Non-pigmented ciliary epithelial cell (primary cell): ENCODE results near the gene ABCF2.
A peak's percentile ranks its signal among the peaks of the same experiment; 100 is the strongest.

Experiments used
- DNase-seq: peaks from one replicate; pipeline ENCODE4 v3.0.0-alpha.2; 2010; ENCODE audit warnings: low read depth

Gene ABCF2

DNA sequence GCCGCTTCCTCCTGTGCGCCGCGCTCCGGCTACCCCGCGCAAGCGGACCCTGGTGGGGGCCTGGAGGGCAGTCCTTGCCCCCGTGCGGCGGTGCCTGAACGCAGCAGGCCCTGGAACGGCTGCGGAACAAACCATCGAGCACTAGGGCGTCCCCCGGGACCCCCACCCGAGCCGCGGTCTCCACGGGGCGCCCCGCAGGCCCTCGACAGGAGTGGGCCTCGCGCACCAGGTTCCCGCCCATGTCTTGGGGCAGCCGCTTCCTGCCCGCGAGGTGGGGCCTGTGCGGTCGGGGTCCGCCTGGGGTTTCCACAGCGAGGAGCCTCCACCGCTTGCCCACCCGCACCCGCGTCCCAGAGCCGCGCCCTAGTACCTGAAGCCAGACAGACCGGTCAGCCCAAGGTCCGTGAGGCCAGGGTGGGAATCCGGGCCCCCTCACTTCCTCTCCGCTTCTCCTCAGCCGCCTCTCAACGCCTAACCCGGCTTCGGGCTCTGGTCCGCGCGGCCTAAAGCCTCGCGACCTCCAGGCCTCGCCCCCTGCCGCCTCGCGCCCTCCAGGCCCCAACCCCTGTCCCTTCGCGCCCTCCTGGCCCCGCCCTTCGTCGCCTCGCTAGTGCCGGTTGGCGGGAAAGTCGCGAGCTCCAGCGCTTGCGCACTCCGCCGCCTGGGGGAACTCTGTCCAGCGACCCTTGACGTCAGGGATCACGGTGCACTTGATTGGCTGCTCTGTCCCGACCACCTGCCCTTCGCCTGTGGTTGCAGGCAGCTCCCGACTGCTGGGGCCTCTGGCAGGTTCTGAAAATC lies 52.6 kb downstream of the ABCF2 start:
- no peak for DNase-seq

DNA sequence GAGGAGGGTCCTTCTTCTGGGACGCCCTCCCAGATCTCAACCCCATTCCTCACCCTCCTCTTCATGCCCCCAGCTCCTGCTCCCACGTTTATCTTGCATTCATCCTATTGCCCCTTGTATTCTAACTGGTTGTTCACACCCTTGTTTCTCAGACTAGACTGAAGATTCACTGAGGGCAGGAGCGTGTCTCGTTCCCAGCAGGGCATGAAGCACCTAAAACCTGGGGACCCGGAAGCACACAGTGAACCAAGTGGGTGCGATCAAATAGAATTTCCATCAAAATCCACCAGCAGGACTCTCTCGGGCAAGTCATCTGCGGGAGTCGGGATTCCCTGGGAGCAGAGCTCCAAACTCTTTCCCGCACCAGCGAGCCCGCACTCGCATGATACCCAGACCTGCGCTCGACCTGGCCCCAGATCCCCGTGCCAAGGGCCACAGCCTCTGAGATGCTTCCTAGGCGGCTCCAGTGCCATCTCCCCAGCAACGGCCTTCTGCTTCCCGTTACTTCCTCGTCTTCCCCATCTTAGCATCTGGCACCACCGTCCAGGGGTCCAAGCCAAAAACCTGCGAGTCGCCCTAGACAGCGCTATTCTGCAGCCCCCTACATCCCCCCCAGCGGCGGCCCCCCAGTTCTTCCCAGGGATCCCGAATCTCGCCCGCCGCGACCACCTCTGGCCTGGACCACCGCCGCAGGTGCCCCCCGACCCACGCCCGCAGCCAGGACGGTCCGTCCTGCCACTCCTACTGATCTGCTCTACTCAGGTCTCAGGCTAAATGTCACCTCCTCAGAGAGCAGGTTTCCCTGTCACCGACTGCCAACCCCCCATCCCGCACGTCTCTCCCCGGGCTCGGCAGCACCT lies 53.4 kb downstream of the ABCF2 start:
- no peak for DNase-seq

DNA sequence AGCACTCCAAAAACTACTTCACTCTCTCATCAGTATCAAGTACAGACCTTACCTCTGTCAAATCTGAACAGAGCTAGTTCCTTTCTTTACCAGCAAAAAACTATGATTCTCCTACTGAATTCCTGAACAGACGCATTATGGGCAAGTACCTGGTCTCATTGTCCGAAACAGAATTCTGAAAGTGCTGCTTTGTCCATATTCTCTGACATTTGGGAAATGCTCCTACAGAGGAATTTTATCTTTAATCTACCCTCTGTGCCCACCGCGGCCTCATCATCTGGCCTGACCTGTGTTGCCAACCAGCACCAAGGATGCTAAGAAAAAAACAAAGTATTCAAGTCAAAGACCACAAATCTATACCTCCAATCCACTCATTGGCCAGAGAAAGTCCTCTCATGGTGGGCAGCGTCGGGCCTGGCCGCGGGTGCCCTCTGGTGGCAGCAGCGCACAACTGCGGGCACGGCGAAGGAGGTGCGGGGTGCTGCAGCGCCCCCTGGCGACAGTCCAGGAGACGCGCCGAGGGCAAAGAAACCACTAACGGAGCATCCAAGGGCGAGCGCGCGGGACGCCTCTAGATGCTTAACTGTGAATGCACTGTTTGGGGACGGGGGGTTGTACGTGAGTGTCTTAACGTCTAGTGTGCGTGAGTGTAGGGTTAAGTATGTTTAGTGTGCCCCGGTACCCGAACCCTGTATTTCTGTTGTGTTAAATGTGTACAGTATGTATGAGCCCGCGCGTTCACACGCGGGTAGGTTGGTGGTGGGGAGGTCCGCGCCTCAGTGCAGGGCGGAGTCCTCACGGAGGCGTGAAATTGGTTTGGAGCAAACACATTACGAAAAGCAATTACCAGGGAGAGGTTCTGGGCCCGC lies 54.5 kb downstream of the ABCF2 start:
- DNase-seq: peak; percentile 3

DNA sequence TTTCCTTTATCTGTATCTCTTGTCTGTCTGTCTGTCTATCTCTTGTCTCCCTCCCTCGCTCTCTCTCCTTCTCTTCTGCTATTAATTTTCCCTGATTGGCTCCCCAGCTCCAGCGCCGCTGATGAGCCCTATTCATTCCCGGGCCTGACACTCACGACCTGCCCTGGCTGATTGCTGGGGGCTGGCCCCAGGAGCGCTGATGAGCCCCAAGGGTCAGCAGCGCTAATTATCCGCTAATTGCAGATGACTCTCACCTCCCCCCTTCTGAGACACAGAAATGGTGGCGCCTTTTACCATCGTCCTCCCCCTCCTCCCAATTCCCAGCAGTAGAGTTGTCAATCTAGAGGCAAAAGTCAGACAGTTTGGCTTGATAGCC lies 58.2 kb downstream of the ABCF2 start:
- DNase-seq: no peak

DNA sequence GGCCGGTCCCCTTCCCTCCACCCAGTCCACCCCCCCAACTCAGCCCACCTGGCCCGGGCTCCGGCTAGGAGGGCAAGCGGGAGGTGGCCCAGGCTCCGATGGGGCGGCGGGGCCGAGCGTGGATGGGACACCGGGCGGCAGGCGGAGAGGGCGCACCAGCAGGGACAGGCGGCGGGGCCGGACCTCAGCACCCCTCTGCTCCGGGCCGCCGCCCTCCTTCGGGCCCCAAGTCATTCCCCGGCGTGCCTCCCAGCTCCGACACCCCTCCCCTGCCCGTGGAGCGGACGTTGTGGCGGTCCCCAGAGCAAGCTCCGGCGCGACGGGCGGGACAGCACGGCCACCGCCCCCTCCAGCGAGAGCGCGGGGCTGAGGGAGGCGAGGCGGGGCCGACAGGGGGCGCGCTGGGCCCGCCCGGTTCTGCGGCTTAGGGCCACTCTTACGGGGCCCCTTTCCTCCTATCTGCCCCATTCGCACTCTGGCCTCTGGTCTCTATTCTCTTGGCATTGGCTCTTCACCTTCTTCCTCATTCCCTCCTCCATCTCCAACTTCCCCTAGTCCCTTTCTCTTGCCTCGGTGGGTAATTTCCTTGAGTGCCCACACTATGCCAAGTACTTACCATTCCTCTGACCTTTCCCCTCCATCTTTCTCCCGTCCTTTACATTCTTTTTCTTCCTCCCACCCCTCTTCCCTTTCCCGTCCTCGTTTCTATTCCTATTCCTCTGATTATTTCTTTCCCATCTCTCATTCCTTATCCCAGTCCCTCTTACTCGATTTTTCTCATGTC lies 58.8 kb downstream of the ABCF2 start:
- DNase-seq: no peak

DNA sequence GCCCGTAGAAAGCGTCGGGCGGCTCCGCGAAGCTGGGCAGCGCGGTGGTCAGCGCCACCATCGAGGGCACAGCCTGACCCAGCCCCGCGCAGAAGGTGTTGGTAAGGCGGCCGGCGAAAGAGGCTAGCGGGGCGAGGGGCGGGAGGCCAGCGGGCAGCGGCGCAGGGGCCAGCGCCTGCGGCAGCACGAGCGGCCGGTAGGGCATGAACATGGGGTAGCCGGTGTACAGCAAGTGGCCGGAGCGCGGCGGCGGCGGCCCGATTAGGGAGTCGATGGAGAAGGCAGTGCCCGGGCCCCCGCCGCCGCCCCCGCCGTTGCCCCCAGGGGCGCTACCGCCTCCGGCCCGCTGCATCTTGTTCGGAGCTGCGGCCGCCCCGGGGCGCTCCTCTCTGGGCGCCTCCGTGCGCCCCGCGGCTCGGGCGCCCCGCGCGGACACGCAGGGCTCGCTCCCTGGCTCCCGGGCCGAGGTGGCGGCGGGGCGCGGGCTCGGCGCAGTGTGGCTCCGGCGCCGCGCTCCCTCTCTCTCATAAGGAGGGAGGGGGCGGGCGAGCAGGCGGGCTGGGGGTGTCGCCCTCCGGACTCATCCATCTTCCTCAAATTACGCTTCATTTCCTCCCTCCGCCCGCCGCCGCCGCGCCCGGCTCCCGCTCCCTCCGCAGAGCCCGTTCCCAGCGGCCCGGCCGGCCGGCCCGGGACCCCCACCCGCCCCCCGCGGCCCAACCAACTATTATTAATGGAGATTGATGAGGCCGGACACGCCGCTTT lies 59.6 kb downstream of the ABCF2 start, which contains the start of gene GBX1:
TSS of gene GBX1 (minus strand) at position 498 of the 765 bp plus-strand sequence. CDS start at position 352, 146 bp downstream.
- DNase-seq: no peak

DNA sequence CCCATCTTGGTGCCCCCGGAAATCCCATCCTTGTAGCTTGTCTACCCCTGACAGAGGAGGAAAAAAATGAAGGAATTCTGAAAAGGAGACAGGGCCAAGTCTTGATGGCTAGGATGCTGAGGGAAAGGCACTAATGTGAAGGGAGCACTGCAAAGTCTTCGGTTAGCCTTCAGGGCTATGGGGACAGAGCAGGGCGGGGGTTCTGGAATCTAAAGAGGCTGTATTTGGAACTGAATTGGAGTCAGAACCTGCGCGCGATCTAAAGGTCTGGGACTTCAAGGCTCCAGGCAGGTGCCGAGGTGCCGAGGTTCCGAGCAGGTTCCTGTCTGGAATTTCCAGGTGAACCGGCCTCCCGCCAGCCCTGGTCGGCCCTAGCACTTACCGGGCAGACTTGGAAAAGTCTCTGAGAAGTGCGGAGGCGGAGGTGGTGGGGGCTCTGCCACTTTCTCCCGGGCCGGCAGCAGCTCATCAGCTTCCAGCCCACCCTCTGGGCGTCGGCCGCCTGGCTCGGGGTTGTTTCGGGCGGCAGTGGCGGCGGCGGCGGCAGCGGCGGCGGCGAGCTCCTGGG lies 60.3 kb downstream of the ABCF2 start:
- no peak for DNase-seq
